Measurements from ENCODE around the gene LRCH1. TPM values are rescaled to one million over a fixed set of nuclear protein-coding genes. Genes with fewer than 3 reads are reported as not detected.
"Not testable (repeated sequence)": the region's sequence is repeated elsewhere in the genome, so short reads cannot be mapped to it uniquely, and the experiment has no call there.

The LRCH1 gene
- total RNA-seq, 1 donor from 2014 or later, result 28.0 TPM

DNA sequence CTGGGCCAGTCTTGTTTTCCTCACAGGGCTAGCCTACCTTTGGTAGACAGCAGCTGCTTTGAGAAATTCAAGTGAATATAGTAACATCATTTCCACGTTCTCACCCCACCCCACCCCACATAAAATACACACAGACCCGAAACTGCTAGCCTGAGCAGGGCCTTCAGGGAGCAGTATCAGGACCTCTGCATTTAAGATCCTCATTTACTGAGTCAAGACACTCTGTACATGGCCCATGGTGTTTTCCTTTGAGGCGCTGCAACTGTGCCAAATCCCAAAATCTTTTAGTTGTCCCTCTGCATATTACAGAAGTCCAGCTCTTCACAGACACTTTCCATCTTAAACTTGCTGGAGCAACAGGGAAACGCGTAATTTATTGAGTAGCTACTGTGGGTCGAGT lies 200.9 kb downstream of the LRCH1 start:
- DNase-seq, result no peak

DNA sequence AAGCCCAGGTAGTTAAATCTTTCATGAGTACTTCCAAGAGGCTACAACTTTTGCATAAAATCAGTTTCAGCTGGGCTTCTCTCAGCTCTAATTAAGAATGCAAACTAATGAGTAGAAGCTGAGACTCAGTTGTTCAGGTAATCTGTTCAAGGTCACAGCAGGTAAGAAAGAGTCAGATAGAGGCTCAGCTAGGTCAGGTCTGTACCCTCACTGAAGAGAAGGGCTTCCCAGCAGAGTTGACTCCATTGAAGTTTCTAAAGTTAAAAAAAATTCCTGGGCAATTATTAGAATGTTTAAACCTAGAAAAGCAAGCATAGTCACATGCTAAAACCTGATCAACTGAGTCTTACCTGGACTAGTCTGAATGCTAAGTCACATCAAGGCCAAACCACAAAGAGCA lies 201.8 kb downstream of the LRCH1 start:
- no peak for DNase-seq

DNA sequence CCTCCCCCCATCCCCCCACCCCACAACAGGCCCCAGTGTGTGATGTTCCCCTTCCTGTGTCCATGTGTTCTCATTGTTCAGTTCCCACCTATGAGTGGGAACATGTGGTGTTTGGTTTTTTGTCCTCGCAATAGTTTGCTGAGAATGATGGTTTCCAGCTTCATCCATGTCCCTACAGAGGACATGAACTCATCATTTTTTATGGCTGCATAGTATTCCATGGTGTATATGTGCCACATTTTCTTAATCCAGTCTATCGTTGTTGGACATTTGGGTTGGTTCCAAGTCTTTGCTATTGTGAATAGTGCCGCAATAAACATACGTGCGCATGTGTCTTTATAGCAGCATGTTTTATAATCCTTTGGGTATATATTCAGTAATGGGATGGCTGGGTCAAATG lies 202.5 kb downstream of the LRCH1 start:
- DNase-seq, result not testable (repeated sequence)

DNA sequence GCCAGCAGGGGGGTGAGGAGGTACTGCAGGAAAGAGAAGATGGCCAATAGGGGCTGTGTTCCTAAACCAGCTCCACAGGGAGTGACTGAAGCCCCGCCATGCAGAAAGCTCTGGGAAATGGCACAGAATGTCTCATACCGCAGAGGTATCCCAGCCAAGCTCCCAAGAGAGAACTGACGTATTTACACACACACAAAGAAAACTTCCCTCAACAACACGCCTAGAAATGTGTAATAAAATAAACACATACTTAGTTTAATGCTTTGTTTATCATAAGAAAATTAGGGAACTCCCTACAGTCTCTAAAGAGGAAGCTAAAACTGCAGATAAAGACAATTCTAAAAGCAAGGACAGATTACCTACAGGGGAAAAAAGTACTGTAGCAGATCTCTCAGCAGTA lies 204.0 kb downstream of the LRCH1 start:
- no peak for DNase-seq

DNA sequence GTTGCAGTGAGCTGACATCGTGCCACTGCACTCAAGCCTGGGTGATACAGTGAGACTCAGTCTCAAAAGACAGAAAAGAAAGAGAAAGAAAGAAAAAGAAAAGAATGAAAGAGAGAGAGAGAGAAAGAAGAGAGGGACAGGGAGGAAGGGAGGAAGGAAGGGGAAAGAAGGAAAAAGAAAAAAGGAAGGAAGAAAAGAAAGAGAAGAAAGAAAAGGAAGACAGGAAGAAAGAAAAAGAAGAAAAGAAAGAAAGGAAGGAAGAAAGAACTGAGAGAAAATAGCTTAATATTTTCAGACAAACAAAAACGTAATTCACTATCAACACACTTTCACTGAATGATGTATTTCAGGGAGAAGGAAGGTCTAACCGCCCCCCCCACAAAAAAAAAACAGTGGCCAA lies 204.7 kb downstream of the LRCH1 start:
- no peak for DNase-seq

DNA sequence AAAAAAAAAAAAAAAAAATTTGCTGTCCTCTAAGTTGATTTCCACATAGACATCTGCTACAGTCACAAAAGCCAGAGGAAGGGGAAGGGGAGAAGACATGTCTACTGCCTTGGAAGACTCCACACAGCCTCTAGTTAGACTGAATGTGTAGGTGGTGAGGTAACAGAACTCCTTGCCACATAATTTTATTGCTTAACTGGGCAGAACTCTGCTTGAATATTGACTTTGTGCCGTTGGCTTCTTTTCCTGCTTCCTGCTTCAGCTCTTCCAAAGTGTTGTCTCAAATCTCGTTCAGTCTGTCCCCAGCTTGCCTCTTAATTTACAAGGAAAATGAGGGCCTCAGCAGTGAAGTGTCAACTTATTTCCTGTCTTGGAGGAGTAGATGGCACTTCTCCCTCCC lies 206.9 kb downstream of the LRCH1 start:
- no peak for DNase-seq

DNA sequence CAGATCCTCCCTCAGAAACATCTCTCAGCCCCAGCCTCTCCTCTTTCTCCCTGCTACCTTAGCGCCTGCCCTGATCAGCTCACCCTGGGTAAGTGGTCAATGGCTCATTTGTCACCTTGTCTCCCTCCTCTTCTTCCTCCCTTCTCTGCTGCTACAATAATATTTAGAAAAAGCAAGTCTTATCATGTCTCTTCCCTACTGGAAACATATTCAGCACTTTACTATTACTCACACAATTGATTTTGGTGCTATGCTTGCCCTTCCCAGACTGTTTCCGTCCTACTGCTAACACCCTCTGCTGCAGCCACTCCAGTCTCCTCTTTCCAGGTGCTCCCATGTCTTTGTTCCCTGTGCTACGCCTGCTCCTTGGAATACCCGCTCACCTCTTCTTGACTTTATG lies 208.2 kb downstream of the LRCH1 start:
- no peak for DNase-seq

DNA sequence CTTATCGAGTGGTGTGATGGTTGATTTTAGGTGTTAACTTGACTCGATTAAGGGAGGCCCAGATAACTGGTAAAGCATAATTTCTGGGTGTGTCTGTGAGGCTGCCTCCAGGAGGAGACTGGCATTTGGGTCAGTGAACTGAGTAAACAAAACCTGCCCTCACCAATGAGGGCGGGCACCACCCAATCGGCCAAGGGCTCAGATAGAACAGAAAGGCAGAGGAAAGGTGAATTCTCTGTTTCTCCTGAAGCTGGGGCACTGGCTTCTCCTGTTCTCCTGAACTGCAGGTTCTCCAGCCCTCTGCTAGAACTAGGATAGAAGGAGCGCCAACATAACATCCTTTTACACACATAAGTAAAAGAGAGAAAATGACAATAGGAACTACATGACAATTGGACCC lies 208.9 kb downstream of the LRCH1 start:
- DNase-seq, result no peak

DNA sequence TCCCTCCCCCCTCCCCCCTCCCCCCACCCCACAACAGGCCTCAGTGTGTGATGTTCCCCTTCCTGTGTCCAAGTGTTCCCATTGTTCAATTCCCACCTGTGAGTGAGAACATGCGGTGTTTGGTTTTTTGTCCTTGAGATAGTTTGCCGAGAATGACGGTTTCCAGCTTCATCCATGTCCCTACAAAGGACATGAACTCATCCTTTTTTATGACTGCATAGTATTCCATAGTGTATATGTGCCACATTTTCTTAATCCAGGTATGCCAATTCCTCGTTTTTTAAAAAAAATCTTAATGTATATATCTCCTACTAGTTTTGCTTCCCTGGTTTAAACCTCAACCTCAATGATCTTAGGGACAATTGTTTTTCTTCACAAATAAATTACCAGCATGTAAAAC lies 217.0 kb downstream of the LRCH1 start:
- not testable (repeated sequence) for DNase-seq

DNA sequence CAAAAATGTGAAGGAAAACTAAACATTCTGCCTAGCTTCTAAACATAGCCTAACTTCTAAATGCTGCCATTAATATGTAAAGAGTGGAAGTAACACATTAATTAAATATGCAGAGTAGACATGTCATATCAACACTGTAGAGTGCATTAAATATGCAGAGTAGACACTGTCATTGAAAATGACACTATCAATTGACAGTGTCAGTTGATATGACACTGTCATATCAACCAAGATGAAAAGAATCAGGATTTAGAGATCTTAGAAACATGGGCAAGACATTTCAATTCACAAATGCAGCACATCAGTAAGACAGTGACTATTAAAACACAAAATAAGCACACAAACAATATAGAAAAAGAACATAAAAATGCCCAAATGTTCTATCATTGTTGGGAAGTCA lies 218.7 kb downstream of the LRCH1 start:
- no peak for DNase-seq

DNA sequence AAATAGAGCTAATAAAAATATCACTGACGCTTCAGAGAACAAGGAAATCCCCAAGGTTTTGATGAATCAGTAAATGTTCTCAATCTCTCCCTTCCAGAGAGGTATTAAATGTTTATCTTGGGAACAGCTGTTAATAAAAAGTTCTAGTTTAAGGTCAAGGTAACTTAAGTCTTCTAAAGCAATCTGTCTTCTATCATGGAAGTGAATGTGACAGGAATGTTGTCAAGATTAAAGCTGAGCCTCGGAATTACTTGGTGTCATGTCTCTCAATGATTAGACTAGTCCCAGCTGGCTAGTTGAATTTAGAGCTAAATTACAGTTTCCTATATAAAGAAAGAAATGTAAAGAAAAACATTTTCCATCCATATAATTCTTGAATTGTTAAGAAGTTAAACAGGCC lies 220.6 kb downstream of the LRCH1 start:
- no peak for DNase-seq

DNA sequence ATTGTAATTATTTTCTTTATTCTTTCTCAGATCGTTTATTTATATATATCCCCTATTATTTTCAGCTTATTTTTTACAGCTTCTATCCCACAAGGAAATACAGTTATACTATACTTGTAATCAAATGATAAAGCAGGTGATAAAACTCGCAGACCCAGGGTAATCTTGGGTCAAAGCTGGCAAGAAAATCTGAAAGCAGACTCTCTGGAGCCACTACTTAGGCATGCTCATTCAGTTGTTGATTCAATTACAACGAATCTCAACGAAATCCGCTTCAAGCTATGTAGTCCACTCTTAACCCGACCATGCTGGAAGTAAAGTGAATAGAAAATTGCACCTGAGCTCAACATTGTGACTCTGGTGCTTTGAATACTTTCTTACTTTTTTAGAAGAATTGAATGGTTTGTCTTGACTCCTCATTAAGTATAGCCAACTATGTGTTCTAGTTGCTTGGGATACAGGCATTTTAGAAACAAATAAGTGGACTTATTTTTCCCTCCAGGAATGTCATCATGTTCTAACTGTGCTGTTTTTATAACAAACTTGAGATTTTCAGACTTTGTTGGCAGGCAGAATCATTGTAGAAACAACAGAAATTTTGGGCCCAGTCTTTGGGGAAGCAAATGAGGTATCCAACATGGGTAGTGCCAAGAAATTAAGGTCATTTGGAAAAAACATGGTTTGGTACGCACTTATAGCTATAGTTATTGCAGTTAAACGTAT lies 222.6 kb downstream of the LRCH1 start:
- no peak for DNase-seq

DNA sequence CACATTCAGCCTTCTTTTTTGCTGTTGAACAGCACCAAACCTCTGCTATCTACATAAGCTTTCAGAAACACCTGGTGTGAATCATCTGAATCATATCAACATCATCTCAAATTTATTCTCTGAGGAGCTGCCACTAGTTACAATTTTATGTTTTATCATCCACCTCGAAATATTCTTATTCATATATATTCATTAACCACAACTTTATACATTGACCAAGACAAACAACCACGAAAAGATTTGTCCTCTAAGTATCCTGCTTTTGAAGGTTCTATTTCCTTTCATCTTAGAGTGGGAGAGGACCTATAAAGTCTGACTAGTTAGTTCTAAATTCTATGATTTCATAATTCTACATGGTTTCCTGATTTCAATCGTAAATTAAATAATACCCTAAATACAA lies 225.1 kb downstream of the LRCH1 start:
- DNase-seq, result no peak

DNA sequence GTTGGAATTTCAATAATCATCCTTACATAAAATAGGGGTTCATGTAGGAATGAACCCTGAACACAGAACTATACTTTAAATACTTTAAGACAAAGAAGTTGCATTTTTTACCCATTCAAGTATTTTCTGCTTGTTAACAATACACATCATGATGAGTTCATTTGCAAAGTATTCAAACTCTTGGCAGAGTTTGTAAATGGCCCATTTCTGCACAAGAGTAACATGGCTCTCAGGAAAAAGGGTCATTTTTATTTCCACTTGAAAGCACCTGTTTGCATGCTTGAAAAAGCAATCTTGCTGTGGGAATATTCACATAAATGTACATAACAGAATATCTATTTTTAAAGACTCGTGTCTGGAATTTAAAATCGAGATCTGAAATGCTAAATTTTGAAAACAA lies 225.9 kb downstream of the LRCH1 start:
- no peak for DNase-seq

DNA sequence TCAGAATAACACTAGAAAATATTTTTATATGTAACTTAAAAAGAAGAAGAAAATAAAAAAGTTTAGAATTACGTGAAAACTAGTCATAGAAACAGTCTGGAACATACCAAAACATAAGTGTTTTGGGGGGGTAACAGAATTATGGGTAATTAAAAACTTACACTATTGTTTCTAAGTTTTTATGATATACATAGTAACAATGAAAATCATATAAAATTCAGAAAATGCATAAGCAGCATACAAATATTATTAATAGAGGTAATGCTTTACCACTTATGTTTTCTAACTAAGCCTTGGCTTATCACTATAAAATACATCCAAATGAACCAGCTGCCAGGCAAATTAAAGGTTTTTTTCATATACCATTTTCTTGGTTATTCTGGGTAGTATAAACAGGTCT lies 229.1 kb downstream of the LRCH1 start:
- DNase-seq, result no peak

DNA sequence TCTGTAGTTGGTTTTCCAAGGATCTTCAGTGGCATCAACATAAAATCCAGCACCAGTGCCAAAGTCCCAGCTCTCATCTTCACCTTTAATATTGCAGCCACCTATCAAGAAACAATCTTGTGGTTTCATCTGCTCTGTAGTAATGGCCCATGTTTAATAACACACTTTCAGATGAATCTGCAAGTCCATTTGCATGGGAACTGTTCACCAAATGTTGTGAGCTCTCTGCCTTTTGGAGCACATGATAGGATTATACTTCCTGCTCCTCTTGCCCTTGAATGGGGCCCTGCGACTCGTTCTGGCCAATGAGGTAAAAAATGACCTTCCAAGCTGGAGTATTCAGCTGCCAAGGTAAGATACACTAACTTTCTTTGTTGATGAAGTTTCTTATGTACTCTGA lies 229.7 kb downstream of the LRCH1 start:
- no peak for DNase-seq

DNA sequence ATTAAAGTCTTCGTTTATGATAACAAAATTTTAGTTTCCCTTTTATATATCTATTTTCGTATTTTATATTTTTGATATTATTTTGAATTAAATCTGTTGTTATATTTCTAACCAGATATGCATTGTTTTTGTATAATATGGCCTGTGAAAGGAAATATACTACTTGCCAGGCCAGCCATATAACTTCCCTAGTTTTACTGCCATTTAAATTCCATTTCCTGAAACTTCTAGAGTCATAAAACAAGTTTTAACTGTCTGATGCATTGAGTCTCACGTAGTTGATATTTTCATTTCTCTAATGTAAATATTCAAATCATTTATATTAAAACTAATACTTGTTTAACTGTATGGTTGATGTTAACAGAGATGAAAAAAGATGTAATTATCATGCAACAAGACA lies 230.5 kb downstream of the LRCH1 start:
- no peak for DNase-seq

DNA sequence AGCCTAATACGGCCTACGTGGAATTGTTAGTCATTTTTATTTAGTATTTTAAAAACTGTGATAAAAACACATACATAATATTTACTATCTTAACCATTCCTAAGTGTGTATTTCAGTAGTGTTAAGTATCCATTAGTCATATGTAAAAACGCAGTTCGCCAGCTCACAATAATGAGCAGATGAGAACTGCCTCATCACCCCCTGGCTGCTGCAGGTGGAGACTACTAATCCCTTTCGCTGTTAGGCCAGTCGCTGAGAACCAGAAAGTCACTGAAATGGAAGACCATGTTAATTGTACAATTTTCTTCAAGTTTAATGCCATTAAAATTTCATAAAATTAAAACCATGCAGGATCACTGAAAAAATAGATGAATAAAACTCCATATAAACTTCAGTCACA lies 242.4 kb downstream of the LRCH1 start:
- DNase-seq, result no peak

DNA sequence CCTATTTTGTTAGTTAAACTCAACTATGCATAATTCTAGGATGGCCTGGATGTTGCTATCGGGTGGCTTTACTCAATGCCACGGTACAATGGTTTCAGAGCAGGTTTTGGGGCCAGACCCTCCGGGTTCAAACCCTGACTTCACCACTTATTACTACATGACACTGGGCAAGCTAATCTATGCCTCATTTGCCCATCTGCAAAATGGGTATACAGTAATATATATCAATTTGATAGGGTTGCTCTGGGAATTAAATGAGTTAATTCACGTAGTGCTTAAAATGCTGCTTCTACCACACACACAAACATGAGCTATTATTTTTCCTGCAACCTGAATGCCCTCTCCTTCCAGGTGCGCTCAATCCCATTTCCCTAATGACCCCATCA lies 243.2 kb downstream of the LRCH1 start:
- no peak for DNase-seq

DNA sequence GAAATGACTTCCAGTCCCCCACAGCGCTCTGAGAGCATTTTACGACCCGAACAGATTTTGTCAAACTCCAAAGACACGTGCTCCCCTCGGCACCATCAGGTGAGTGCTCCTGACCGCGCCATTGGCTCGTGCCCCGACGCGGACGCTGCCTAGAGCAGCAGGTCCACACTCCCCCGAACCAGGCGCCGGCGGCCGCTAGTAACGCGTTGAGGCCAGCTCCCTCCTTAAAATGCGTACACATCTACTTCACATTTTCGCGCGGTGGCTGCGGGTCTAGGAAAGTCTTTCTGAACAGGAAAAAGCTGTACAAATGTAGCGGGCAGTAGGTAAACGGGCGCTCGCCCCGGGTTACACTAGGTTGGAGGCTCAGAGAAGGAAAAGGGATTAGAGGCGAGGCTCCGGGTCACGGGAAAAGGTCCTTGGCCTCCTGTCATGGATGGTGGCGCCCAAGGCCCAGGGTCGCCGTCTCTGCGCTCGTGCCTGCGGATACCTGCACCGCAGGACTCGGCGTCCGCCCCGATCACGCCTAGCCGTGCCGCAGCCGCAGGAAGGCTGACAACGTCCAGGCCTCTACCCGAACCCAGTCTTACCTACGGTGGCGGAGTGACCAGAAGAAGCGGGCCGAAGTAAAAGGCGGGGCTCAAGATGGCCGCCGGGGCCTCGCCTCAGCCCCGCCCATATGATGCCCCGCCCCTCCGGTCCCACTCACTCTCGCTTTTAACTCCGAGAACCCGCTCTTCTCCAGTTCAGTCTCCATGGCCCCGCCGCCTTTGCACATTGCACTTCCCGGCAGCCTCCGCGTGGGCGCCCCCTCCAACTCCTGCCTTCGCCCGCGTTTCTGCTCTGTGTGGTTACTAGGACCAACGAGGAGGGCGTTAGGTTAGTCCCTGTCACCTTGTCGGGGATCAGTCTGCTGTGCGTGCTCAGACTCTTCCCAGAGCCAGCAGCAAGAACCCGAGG lies 243.8 kb downstream of the LRCH1 start, which contains the start of gene ESD:
Gene ESD (minus strand): TSS at position 647 of the 960 bp plus-strand sequence. CDS start 5,748 bp downstream, outside the sequence.
- DNase-seq, result peak; percentile 97

DNA sequence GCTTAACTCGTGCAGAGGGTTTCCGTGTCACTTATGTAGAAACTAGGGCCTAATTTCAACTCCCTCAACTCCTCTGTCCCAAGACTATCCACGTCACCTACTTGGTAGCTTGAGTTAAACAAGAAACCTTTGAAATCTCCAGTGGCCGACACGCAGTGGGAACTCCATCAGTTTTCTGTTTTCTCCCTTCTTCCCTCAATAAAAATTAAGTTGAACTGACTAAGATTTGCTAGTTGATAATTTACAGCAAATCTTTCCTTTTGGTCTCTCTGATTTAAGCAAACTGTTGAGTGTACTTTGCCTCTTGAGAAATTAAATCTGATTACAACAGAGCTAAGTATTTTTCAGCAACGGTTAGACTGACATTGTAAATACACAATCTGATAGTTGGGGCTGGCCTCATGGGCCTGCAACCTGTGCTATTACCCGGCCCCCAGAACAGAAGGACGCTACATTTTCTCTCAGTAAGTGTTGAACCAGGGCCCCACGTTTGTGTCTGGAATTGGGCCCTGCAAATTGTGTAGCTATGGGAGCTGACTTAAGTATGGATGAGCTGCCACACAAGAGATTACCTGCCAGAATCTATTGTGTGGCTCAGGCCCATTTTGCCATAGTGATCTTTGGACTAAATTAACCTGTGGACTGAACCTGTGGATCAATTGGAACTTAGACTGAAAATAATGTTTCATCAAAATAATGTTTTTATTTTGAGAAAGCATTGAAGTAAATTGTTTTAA lies 244.7 kb downstream of the LRCH1 start:
- DNase-seq, result no peak

DNA sequence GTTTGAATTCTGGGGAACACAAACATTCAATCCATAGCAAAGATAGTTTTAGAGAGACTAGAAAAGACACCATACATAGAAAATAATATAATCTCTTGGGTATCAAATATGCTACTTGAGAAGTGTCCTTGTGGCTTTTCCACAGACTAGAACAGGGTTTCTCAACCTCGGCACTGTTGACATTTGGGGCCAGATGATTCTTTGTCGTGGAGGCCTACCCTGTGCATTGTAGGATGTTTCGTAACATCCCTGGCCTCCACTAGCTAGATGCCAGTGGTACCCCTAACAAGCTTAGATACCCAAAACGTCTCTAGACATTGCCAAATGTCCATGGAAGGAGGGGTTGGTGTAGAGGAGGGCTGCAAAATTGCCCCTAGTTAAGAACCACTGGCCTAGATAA lies 246.2 kb downstream of the LRCH1 start:
- DNase-seq, result no peak

DNA sequence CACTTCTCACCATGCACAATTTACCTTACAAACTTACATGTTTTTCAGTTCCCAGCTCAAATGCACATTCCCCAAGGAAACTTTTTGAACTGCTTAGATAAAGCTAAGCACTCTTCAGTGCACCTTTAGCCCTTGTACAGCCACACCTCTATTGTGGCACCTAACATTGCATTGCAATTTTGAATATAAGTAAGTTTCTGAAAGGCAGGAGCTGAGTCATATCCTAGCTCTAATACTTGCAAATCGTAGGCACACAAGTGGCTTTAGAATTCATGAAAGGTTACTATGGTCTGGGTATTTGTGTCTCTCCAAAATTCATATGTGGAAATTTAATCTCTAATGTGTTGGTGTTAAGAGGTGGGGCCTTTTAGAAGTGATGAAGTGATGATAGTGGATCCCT lies 248.9 kb downstream of the LRCH1 start:
- DNase-seq, result no peak

Data from tongue (tissue), 2 donors.